ENCODE results near the gene ITGB3. TPM values are rescaled to one million over a fixed set of nuclear protein-coding genes. Genes with fewer than 3 reads are reported as not detected.
A peak's percentile ranks its signal among the peaks of the same experiment; 100 is the strongest.

ITGB3 gene
- total RNA-seq, 2 donors from 2014 or later, result 3.4 to 12.4 TPM

DNA sequence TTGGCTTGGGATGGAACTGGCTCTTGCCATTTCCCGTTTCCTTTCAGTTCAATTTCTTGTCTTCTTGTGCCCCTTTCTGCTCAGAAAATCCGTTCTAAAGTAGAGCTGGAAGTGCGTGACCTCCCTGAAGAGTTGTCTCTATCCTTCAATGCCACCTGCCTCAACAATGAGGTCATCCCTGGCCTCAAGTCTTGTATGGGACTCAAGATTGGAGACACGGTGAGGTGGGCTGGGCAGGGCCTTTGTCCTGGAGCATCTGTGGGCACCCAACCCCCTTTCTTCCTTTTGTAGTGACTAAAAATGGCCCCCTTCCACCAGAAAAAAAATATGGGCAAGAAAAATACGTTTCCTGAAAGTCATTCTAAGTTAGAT, 37.2 kb downstream of the ITGB3 start:
- no peaks in the 10 kb centered on the region for H3K9me3 ChIP-seq
- H3K4me1 ChIP-seq (replicated peaks), result peaks cover 13% of the 10 kb centered on the region
- no peak for DNase-seq (ENCODE audit: low spot score)
- peak overlapping the region in 1 of 2 donors; percentile 1 for H3K27ac ChIP-seq
- 78% methylated on average over 5 of the region's 5 CpGs for WGBS
- H3K4me3 ChIP-seq, result no peak overlapping the region
- H3K36me3 ChIP-seq, result no peaks in the 10 kb centered on the region
- H3K27me3 ChIP-seq (replicated peaks; ENCODE audit: insufficient read depth), result no peaks in the 10 kb centered on the region
- intact Hi-C loops (cut with DNase I), result no loop called here
- TF ChIP-seq POLR2AphosphoS5 (IDR thresholded peaks at IDR 0.05) (no peak), CTCF (IDR thresholded peaks at IDR 0.05) (no peak), POLR2A (IDR thresholded peaks at IDR 0.05) (no peak)

DNA sequence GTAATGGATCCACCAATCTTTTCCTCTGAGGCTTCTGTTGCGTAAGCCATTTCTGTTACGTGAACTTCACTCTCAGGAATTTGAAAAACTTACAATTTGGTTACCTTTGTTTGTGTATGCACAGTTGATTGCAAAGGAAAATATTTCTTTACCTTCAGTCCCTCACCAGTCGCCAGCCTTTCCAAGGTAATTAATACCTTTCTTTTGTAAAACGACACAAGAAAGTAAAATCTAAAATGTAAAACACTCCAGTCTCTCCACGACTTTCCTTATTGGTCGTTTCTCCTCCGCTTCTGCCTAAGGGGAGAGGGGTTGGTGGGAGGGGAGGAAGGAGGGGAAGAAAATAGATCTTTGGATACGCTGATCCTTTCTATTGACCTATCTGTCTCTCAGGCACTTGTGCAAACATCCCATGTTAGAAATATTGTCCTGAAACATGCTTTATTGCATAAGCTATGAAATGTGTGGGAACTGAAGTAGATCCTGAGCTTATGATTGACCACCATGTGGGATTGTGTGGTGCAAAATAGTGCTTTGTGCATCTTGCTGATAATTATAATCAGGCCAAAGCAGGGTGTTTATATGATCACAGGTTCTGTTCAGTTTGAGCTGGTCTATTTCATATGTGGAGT, 37.7 kb downstream of the ITGB3 start:
- Histone ChIP-seq H3K4me1 (replicated peaks) (peaks cover 13% of the 10 kb centered on the region), H3K4me3 (no peak overlapping the region), H3K36me3 (no peaks in the 10 kb centered on the region), H3K9me3 (no peaks in the 10 kb centered on the region), H3K27ac (peak overlapping the region in 1 of 2 donors; percentile 44), H3K27me3 (replicated peaks; ENCODE audit: insufficient read depth) (no peaks in the 10 kb centered on the region)
- DNase-seq (ENCODE audit: low spot score), result no peak
- 45% methylated on average over 8 of the region's 8 CpGs for WGBS
- no peak for TF ChIP-seq POLR2A (IDR thresholded peaks at IDR 0.05)
- peak; percentile 25 for TF ChIP-seq POLR2AphosphoS5 (IDR thresholded peaks at IDR 0.05)
- TF ChIP-seq CTCF (IDR thresholded peaks at IDR 0.05), result no peak
- intact Hi-C loops (cut with DNase I), result no loop called here

- no peaks in the 10 kb centered on the region for H3K9me3 ChIP-seq
- peaks cover 13% of the 10 kb centered on the region for H3K4me1 ChIP-seq (replicated peaks)
- DNase-seq (ENCODE audit: low spot score), result no peak
- no peak overlapping the region for H3K4me3 ChIP-seq
- H3K27me3 ChIP-seq (replicated peaks; ENCODE audit: insufficient read depth), result no peaks in the 10 kb centered on the region
- intact Hi-C loops (cut with DNase I), result no loop called here
- H3K36me3 ChIP-seq, result no peaks in the 10 kb centered on the region
- peak overlapping the region in 1 of 2 donors; percentile 44 for H3K27ac ChIP-seq
- 91% methylated on average over 14 of the region's 14 CpGs for WGBS
- TF ChIP-seq POLR2A (IDR thresholded peaks at IDR 0.05) (no peak), CTCF (IDR thresholded peaks at IDR 0.05) (no peak), POLR2AphosphoS5 (IDR thresholded peaks at IDR 0.05) (no peak)
Observed at GRCh38 chr17:47292206-47292605, 38.6 kb downstream of the ITGB3 start.

DNA sequence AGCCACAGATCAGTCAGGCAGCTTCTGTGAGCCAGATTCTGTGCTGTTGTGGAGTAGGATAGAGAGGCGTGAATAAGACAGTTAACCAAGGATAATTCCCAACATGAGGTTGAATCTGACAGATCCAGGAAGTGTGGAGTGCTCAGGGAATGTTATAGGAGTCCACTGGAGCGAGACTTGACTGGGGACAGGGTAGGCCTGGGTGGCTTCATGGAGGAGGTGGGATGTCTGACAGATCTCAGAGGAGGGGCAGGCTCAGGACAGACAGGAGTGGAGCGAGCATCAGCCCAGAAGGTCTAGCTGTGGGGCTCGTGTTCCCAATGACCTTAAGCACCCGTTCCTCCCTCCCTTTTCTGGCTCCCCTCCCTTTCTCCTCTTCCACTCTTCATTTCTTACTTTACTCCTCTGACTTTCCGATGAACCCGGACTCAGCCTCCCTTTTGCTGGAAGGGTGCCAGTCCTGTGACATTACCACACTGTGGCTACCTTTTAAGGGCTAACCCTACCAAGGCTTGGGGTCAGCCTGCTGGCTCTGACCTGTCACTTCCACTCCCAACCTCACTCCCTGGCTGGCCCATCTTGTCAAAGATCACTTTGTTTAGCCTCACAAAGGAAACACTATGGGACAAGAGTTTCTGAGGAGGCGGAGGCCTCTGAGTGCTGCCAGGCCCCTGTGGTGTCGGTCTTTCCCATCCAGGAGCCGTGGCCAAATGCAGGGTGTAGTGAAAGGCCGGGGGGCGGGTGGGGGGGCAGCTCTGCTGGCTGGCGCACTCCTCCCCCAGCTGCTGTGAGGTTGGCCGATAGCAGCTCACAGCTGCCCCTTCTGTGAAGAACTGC, 41.6 kb downstream of the ITGB3 start:
- WGBS, result 76% methylated on average over 14 of the region's 14 CpGs
- intact Hi-C loops (cut with DNase I), result no loop called here

More for the DNA sequence above, 41.6 kb downstream of the ITGB3 start:
- Histone ChIP-seq H3K4me3 (no peak overlapping the region), H3K4me1 (replicated peaks) (peaks cover 17% of the 10 kb centered on the region), H3K9me3 (no peaks in the 10 kb centered on the region), H3K27me3 (replicated peaks; ENCODE audit: insufficient read depth) (no peaks in the 10 kb centered on the region), H3K36me3 (no peaks in the 10 kb centered on the region), H3K27ac (peak overlapping the region; percentile 16 to 29)
- DNase-seq (ENCODE audit: low spot score), result no peak
- TF ChIP-seq CTCF (IDR thresholded peaks at IDR 0.05) (no peak), POLR2AphosphoS5 (IDR thresholded peaks at IDR 0.05) (no peak), POLR2A (IDR thresholded peaks at IDR 0.05) (no peak)
